HT-29 (cell line): Measurements from ENCODE around the gene HMX1. TPM values are rescaled to one million over a fixed set of nuclear protein-coding genes. Genes with fewer than 3 reads are reported as not detected.

Experiments
- DNase-seq: peaks from one replicate; pipeline ENCODE4 v3.0.0-alpha.2; 2015; ENCODE audit warnings: low spot score
- total RNA-seq: library from RNA; depleted of rRNA; stranded (reverse); fragments of >200 nt; shearing (Covaris generic); gene quantifications from 2 replicates; pipeline ENCODE4 v1.2.3, GENCODE V29; 2014

Gene HMX1
- total RNA-seq, 1 experiment from 2014 or later = not detected

GRCh38 chr4:8842614-8843013 lies 29.0 kb downstream of the HMX1 start:
- no peak for DNase-seq

DNA sequence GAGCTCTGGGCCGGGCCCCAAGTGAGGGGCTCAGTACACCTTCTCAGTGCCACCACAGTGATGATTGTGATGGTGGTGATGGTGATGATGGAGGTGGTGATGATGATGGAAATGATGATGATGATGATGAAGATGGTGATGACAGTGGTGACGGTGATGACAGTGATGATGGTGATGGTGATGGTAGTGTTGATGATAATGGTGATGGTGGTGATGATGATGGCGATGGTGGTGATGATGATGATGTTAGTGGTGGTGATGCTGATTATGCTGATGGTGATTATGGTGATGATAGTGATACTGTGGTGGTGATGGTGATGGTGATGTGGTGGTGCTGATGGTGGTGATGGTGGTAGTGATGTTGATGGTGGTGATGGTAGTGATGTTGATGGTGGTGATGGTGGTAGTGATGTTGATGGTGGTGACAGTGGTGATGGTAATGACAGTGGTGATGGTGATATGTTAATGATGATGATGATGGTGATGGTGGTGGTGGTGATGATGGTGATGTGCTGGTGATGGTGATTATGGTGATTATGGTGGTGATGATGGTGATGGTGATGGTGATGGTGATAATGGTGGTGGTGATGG lies 29.9 kb downstream of the HMX1 start:
- no peak for DNase-seq

DNA sequence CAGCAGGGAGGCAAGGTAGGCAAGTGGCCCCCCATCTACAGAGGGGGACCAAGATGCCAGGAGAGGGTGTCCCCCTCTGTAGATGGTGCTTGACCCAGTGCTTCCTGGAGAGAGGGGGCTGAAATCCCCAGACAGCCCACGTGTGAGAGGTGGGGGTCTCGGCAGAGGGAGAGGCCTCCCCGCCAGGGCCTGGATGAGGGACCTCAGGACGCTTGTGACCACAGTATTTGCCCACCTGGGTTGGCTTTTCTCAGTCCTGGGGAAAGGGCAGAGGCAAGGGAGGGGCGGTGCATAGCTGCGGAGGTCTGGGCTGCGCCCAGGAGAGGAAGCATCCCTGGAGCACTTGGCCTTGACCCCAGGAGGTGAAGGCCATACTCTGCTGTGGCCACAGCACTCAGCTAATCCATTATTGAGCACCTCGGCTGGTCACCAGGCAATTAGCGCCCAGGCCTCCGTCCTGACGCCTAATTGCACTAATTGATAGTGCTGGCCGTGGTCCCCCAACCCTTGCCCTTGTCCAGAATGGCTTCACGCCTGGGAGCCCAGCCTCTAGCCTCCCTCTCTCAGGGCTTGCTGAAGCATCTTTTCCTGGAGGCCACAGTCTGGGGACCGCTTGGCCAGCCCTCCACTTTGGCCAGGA lies 30.7 kb downstream of the HMX1 start:
- no peak for DNase-seq

GRCh38 chr4:8840006-8840793 lies 31.4 kb downstream of the HMX1 start:
- DNase-seq = no peak

- DNase-seq = no peak
These were observed 32.6 kb downstream of the HMX1 start for GRCh38 chr4:8838961-8839431.

DNA sequence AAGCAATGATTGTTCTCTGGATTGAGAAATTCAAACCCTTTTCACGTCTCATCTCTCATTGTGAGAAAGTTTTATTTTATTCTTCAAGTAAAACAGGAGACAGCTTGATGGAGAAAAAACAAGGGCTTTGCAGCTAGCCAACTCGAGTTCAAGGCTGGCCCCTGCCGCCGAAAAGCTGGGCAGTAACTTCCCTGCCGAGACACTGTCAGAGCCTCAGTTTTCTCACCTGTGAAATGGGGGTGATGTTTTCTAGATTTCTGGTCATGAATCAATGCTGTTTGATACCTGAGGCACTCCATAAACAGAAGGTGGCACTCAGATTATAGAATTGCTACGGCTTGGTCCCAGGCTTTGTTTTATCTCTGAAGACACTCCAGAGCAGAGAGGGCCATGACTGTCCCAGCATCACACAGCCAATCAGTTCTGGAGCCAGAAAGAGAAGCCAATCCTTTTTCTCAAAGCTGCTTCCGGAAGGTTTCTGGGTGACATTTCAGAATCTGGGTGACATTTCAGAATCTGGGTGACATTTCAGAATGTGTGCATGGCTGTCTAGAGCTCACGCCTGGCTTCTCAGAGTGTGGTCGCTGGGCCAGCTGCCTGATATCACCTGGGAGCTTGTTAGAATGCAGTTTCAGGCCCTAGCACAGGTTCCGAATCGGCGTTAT lies 33.2 kb downstream of the HMX1 start:
- no peak for DNase-seq

DNA sequence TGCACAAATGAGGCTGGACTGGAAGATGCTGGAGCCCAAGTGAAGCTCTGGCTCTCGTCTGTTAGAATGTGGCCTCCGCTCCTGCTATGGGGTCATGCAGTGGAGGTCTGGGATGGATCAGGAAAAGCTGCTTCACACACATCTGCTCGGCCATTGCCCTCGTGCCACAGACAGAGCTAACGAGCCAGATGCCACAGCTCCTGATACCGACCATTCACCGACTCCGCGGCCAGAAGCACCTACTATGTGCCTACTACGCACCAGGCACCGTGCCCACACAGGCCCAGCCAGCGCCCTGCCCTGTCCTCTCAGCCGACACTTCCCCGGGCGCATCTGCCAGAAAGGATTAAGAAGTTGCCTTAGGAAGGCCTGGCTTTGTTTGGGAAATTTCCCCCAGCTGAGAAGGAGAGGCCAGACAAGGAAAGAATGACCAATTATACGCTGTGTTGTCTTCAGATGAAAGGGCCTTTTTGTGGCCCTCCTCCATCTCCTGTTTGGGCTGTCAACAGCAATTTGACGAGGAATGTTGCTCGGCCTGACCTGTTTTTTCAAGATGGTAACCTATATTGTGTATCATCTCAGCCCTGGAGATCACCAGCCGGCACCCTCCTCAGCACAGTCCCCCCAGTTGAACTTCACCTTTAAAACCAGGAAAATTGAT lies 34.3 kb downstream of the HMX1 start:
- no peak for DNase-seq

GRCh38 chr4:8836664-8837171 lies 34.9 kb downstream of the HMX1 start:
- no peak for DNase-seq

DNA sequence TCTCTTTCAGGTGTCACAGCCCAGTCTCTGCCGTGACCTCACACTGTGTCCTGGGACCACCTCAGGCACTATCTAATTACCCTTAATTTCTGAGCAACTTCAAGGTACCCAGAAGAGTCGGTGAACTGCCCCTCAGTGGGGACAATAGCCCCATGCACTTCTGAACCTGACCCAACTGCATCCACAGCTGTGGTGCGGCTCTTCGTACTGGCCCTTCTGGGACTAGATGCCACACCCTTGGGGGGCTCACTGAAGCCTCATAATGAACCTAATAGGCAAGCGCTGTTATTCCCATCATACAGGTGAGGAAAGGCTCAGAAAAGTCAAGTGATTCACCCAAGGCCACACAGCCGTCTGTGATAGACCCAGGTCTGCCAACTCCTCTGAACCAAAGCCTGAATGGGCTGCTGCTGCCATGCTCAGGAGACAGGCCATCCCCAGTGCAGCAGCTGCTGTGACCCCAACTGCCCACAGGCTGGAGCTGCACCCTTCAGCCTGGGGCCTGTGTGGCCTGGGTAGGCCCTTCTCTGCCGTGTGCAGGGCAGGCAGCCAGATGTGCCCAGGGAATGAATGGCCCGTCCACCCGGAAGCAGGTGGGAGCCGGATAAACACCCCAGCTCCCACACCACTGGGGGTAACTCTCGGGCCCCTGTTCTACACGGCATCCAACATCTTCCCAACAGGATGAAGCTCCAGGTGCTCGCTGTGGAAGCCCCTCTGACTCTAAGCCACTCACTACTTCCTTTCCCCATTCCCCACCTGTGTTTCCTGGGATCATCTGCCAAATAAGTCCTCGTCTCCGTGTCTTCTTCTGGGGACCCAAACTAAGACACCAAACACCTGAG lies 35.9 kb downstream of the HMX1 start:
- no peak for DNase-seq

- DNase-seq = no peak
These were observed 36.9 kb downstream of the HMX1 start for GRCh38 chr4:8834681-8835220.

- no peak for DNase-seq
These were observed 39.3 kb downstream of the HMX1 start for GRCh38 chr4:8832113-8832915.

DNA sequence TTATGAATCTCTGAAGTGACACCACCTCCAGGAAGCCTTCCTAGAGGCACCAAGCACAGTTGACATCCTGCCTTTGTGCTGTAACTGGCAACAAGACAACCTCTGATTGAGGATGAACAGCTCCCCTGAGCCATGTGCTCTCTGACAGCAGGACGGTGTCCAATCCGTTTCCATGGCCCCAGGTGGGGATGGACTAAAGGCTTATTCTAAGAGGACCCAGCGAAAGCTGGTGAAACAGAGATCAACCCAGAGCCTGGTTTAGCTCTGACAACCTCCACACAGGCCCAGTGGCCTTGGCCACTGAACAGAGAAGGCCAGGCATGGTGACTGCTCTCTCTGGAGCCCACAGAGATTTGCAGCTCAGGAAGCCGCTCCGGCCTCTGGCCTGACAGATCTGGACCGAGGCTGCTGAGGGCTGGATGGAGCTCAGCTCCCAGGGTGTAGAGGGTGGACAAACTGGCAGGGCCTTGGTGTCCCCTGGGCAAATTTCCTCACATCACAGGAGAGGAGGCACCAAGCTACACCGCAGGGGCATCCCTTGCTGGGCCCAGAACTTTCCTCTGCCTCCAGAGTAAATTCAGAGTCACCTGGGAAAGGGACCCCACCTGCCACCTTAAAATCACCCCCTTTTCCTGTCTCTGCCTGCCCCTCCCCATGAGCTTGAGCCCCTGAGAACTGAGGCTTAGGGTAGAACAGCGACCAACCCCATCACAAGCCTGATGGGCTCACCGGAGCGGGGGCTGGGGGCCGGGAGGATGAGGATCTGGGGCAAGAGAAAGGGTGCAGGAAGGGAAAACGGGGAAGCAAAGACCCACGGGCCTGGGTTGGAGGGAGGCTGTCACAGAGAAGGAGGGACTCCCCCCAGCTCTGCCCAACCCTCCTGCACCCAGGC lies 40.2 kb downstream of the HMX1 start:
- DNase-seq = no peak

DNA sequence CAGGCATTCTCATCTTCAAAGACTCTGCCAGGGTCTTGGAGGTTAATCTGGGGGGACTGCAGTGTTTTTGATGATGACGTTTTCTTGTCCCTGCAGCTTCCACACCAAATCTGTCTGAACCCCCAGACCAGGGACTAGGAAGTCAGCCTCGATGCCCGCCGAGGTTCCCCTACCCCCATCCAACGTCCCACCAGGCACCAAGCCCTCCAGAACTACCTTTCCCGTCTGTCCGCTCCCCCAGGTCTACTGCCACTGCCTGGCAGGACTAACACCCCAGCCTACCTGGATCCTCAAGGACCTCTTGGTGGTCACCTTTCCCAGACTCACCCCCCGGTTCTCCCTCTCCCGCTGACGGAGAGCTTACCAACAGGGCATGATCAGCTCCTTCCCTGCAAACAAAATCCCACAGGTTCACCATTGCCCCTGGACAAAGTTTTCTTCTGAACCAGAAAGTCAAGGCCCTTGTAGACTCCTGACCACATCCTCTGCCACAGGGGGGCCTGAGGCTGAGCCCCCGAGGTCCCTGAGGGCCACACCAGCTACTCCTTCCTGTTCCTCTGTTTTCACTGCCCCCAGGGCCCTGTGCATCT lies 40.9 kb downstream of the HMX1 start:
- no peak for DNase-seq

GRCh38 chr4:8830056-8830455 lies 41.6 kb downstream of the HMX1 start:
- no peak for DNase-seq

DNA sequence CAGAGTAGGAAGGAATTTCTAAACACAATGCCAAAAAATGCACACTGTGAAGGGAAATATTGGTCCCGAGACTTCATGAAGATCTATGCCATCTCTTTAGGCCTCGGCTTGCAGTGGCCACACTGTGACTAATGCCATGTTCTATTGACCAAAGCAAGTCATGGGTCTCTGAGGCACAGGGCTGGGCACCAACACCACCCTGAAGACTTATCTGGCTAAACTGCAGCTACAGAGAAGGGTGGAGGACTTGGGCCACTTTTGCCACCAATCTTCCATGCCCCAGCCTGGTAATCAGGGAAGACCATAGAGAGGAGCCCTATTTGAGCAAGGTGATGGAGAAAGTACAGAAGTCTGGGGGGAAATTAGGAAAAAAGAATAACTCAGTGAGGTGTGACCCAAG lies 42.1 kb downstream of the HMX1 start:
- no peak for DNase-seq

- no peak for DNase-seq
These were observed 42.8 kb downstream of the HMX1 start for GRCh38 chr4:8828869-8829268.

DNA sequence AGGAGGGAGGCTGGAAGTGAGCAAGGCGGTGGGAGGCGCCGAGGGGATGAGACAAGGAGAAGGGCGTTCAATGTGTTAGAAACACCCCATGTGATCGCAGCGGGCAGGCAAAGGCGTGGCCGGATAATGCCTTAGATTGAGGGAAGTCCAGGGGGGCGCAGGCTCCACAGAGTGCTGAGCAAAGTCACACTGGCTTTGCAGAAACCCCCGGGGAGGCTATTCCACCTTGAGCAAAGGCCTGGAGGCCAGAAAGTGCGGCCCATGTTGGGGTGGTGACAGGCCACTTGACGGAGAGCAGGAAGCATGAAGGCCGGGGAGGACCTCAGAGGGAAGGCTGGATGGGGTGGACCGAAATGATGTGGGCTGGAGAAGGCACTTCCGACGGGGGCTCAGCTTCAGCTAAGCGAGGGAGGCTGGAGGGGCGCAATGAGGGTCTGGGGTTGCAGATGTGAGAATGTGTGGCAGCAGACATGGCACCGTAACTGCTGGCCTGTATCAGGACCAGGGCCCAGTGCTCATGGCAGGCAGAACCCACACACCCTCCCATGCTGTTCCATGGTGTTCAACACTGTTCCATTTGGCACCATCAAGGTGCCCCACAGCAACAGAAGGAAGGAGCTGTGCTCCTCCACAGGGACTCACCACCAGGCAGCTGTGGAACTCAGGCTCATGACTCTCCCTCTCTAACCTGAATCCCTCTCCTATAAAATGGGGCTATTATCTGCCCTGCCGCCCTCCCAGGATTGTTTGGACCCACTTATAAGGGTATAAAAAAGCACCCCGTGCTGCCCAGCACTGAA lies 50.3 kb downstream of the HMX1 start:
- no peak for DNase-seq
